C4-2B (cell line): ENCODE data around the gene MTFR2.

ENCODE experiments used
- CTCF ChIP-seq: fragments of 450-650 bp; conservative IDR thresholded peaks from 2 replicates; pipeline ENCODE4 v1.5.1; 2017; ENCODE audit warnings: mild to moderate bottlenecking
- ZFX ChIP-seq: fragments of 450-650 bp; IDR thresholded peaks from 2 replicates; pipeline ENCODE4 v1.6.1; 2017

- TF ChIP-seq CTCF (no peak), ZFX (no peak)
Measured at GRCh38 chr6:136209496-136209895, 40.6 kb downstream of the MTFR2 start.
